ENCODE data around the gene PDCD1LG2.
"Not testable (repeated sequence)": the region's sequence is repeated elsewhere in the genome, so short reads cannot be mapped to it uniquely, and the experiment has no call there.

PDCD1LG2 gene

GRCh38 chr9:5510360-5510931 is at the start of gene PDCD1LG2:
PDCD1LG2 (plus strand) TSS chr9:5510531; CDS start chr9:5522547, 12,016 bp downstream.
- DNase-seq = no peak

DNA sequence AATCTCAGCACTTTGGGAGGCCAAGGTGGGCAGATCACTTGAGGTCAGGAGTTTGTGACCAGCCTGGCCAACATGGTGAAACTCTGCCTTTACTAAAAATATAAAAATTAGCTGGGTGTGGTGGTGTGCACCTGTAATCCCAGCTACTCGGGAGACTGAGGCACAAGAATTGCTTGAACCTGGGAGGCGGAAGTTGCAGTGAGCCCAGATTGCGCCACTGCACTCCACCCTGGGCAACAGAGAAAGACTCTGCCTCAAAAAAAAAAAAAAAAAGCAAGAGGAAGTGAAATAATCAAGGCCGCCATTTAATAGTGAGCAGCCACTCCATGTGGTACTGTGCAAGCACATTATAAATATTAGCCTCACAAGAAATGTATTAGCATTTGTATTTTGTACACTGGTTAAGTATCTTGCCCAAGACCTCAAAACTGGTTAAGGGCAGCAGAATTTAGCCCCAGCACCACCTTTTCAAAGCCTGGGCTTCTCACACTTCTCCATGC is 45.5 kb upstream of the PDCD1LG2 start:
- not testable (repeated sequence) for DNase-seq

- no peak for DNase-seq
Observed at GRCh38 chr9:5466005-5466404, 44.3 kb upstream of the PDCD1LG2 start.

DNA sequence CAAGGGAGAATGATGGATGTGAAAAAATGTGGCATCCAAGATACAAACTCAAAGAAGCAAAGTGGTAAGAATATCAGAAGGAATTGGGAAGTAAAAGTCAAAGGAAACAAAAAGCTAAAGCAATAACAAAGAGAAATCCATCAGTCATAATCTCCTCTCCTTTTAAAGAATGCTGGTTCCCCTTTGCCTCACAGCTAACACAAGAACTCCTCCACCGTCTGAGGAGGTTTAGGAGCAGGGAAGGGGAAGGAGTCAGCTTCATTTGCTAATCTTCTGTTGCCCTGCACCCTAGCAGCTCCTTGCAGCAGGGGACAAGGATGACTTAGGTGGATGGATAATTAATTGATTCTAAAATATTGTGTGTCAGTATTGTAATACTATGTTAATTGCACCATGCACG is 43.6 kb upstream of the PDCD1LG2 start:
- DNase-seq = no peak

- no peak for DNase-seq
Observed at GRCh38 chr9:5468850-5469249, 41.5 kb upstream of the PDCD1LG2 start.

DNA sequence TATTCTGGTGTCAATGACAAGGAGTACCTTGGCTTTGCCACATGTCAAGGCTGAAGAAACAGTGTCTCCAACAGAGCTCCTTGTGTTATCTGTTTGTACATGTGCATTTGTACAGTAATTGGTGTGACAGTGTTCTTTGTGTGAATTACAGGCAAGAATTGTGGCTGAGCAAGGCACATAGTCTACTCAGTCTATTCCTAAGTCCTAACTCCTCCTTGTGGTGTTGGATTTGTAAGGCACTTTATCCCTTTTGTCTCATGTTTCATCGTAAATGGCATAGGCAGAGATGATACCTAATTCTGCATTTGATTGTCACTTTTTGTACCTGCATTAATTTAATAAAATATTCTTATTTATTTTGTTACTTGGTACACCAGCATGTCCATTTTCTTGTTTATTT is 40.2 kb upstream of the PDCD1LG2 start:
- DNase-seq = no peak

DNA sequence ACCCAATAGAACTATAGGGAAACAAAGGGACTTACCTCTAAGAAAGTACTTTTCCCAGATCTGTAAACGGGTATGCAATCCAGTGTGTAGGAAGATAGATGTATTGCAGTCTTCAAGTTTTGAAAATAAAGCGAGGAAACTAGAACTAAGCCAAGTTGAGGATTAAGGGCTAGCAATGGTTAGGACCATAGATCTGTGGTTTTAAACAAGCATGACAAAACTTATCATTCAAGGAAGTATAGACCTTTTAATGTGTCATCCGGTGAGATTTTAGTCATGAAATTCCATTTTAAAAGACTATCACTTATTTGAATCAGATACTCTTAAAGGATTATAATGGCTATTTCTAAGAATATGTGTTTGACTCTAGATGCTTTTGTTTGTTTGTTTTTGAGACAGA is 39.5 kb upstream of the PDCD1LG2 start:
- no peak for DNase-seq

GRCh38 chr9:5475611-5476010 is 34.7 kb upstream of the PDCD1LG2 start:
- not testable (repeated sequence) for DNase-seq

- DNase-seq = no peak
Observed at GRCh38 chr9:5478206-5478605, 32.1 kb upstream of the PDCD1LG2 start.

DNA sequence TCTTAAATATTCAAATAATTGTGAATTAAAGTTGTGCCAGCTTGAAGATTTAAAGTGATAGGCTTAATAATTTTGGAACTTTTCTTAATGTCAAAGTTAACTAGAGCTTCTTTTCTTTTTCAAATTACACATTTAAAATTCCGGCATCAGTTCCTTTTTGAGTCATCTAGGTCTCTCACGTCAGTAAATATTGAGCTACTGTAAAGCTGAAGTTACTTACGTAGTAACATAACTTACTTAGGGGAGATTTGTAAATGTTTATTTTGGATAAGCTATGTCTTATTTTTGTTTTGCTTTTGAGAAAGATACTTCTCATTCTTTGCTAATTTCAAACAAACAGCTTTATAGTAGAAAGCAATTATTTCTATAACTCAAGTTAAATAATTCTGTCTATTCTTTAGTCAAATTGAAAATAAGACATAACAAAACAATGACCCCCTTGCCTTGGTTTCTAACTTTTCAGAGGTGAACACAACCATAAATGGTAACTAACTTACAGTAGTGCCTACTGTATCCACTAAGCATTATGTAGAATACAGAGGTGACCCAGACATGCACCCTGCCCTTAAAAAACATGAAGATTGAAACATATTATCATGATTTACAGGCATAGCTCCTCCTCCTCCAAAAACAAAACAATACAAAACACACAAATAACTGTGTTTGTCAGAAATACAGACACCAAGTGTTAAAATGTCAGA is 30.2 kb upstream of the PDCD1LG2 start:
- DNase-seq = no peak

DNA sequence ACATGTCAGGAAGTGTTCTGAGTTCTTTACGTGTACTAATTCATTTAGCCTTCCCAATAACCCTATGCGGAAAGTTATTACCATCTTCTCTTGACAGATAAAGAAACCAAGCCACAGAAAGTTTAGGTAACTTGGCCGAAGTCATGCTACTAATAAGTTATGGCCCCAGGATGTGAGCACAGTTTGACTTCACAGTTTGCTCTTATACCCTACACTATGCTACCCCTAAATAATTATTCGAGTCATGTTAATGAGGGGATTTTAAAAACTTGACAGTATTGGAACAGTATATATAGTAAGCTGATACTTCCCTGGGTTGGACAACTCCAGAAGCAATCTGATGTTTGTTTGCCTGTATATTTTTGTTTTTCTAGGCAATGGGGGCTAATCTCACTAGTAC is 29.4 kb upstream of the PDCD1LG2 start:
- no peak for DNase-seq

DNA sequence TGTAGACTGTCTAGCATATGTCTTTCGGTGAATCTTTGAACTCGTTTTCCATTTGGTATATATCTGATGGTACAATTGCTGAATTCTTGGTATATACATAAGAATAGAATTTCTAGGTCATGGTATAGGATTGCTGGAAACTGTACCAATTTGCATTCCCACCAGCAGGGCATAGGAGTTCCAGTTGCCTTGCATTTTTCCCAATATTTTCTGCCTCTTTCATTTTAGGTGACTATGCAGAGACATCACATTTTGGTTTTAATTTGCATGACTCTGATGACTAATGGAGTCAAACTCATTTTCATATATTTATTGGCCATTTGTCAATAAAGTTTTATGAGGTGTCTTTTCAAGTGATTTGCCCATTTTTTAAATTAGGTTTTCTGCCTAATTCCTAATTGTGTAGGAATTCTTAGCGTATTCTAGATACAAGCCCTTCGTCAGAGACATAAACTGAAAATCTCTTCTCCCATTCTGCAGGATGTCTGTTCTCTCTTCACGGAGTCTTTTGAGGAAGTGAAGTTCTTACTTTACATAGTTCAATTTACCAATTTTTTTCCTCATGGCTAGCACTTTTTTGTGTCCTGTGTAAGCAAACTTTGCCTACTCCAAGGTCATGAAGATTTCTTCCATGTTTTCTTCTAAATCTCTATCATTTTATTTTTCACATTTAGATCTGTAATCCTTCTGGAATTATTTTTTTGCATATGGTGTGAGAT is 28.9 kb upstream of the PDCD1LG2 start:
- DNase-seq = no peak

DNA sequence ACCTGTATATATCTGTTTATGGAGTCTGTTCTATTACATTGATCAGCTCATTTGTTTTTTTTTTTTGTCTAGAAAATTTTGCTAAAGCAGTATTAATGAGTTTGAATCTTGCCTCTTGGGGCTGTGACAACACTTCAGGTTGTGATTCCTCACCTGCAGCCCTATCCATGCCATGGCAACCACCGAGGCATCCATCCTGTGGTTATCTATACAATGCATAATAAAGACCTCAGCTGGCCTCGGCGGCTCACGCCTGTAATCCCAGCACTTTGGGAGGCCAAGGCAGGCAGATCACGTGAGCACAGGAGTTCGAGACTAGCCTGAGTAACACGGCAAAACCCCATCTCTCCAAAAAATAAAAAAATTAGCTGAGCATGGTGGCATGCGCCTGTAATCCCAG is 28.1 kb upstream of the PDCD1LG2 start:
- DNase-seq = no peak

- DNase-seq = no peak
Observed at GRCh38 chr9:5483306-5483705, 27.0 kb upstream of the PDCD1LG2 start.

- DNase-seq = no peak
Observed at GRCh38 chr9:5485378-5486085, 24.8 kb upstream of the PDCD1LG2 start.

GRCh38 chr9:5486988-5487387 is 23.3 kb upstream of the PDCD1LG2 start:
- DNase-seq = no peak

DNA sequence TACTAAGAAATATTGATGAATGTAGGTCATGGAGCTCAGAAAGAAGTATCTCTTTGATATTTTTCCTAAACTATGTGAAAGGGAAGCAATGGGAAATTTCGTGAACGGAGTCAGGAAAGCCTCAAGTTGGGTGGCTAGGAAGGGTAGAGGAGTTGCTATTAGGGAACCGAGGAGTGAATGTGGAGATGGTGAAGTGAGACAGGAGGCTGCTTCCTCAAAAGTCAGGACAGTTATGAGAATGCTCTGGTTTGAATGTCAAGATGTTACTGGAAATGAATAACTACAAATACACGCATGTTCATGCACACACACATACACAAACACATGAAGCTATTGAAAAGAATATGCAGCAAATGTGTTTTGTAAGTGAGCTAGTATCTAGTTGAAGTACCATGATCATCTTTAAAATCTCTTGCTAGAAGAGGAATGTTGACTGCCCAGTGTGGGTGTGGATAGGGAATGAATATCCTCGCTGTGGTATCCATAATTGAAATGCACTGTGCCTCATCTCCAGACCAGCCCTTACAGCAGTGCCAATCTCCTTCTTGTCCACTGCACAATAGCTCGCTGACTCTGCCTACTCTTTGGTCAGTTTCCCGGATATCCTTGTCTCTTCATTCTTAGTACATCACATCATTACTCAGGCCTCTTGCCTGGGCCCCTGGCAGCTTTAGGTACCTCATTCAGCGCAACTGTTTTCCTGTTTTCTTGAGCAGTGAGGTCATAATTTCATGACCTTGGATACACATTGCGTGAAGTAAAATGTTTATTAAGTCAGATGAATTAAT is 21.9 kb upstream of the PDCD1LG2 start:
- no peak for DNase-seq

GRCh38 chr9:5489630-5490490 is 20.5 kb upstream of the PDCD1LG2 start:
- no peak for DNase-seq

GRCh38 chr9:5492965-5493678 is 17.2 kb upstream of the PDCD1LG2 start:
- DNase-seq = no peak

DNA sequence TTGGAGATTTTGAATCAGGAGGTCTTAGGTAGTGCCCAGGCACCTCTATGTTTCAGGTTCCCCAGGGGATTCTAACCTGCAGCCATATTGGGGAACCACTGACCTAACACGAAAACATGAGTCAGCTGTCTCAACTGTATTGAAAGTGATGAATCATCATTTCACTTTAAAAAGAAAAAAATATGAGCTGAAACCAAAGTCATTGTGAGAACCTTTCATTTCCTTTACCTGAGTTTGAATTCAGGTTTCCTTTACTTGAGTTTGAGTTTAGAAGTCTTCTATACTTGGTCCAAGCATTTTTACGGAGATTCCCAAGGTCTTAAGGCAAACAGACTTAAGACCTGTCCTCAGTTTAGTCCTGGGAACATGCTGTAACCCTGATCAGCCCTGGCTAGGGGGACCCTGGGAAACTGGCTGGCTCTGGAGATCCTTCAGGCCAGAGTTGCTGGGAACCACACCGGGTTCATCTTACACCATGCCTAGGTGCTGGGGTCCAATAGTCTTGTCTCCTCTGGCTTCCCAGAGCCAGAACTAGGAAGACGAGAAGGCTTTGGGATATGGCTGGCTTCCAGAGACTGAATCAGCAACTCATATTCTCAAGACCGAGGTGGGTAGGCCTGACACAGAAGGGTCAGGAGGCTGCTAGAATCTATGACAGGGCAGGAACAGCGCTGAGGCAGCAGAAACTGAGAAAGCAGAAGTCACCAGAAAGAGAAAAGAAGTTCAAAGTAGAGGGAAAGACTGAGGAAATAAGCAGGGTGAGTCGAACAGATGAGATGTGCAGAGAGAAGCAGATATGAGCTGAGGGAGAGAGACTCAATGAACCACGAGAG is 16.4 kb upstream of the PDCD1LG2 start:
- DNase-seq = no peak

All from NCI-H1105 treated with DMSO at 0.1 percent for 48 hours (cell line).